A673 (cell line): ENCODE results near the gene CALU. TPM values are rescaled to one million over a fixed set of nuclear protein-coding genes. Genes with fewer than 3 reads are reported as not detected.

ENCODE experiments used
- BruUV-seq: library from RNA; stranded (reverse); fragments of 400-500 nt; replicated peaks from 2 replicates; lab custom pipeline; 2021; lab: Mats Ljungman, UMichigan
- CTCF ChIA-PET: fragments of 300-600 bp; sonication (Branson Sonifier 250); formaldehyde crosslinking; loops from one replicate; lab custom pipeline; 2022; ENCODE audit warnings: antibody characterized with exemption; lab: Charles Lee
- POLR2A ChIA-PET: fragments of 300-600 bp; sonication (Branson Sonifier 250); formaldehyde crosslinking; loops from one replicate; lab custom pipeline; 2022; ENCODE audit warnings: antibody characterized with exemption; ENCODE audit not compliant: low non-redundant PET; lab: Charles Lee
- DNase-seq: peaks from one replicate; pipeline ENCODE4 v3.0.0-alpha.2; 2015; ENCODE audit warnings: low spot score
- H3K27ac ChIP-seq: fragments of 200-600 bp; sonication (generic); 2 replicates; pipeline ENCODE4 v1.5.1; 2016; ENCODE audit warnings: mixed run types, low read depth, mild to moderate bottlenecking, mixed read lengths, antibody characterized with exemption, low read length; ENCODE audit not compliant: poor library complexity, severe bottlenecking
- H3K27me3 ChIP-seq: fragments of 200-600 bp; sonication (generic); replicated peaks from 2 replicates; pipeline ENCODE4 v1.6.1; 2017; ENCODE audit warnings: mixed run types, low read depth, mild to moderate bottlenecking, mixed read lengths, antibody characterized with exemption, low read length; ENCODE audit not compliant: insufficient read depth, poor library complexity
- H3K36me3 ChIP-seq: fragments of 200-600 bp; sonication (generic); 2 replicates; pipeline ENCODE4 v1.6.1; 2016; ENCODE audit warnings: mixed run types, mild to moderate bottlenecking, mixed read lengths, antibody characterized with exemption, low read length; ENCODE audit not compliant: insufficient read depth, poor library complexity, severe bottlenecking
- H3K4me1 ChIP-seq: fragments of 200-600 bp; sonication (generic); 2 replicates; pipeline ENCODE4 v1.6.1; 2017; ENCODE audit warnings: mixed run types, mild to moderate bottlenecking, mixed read lengths, antibody characterized with exemption, low read length; ENCODE audit not compliant: insufficient read depth, poor library complexity, severe bottlenecking
- H3K4me3 ChIP-seq: fragments of 200-600 bp; sonication (generic); 2 replicates; pipeline ENCODE4 v1.5.1; 2016; ENCODE audit warnings: low read depth, mixed run types, mild to moderate bottlenecking, mixed read lengths, low read length; ENCODE audit not compliant: poor library complexity, severe bottlenecking
- H3K9me3 ChIP-seq: fragments of 200-600 bp; sonication (generic); 2 replicates; pipeline ENCODE4 v1.6.1; 2016; ENCODE audit warnings: mixed run types, low read depth, mild to moderate bottlenecking, mixed read lengths, antibody characterized with exemption, low read length; ENCODE audit not compliant: poor library complexity, severe bottlenecking
- CTCF ChIP-seq: fragments of 300-800, 200-600 bp; sonication (generic); conservative IDR thresholded peaks from 2 replicates; pipeline ENCODE4 v1.5.1; 2017; ENCODE audit warnings: low read depth, mild to moderate bottlenecking, antibody characterized with exemption, low read length, moderate library complexity, mixed read lengths
- EZH2 ChIP-seq: fragments of 200-600 bp; sonication (generic); IDR thresholded peaks from 2 replicates; pipeline ENCODE4 v1.6.1; 2017; ENCODE audit warnings: borderline replicate concordance, low read depth, mild to moderate bottlenecking, mixed read lengths, antibody characterized with exemption, low read length; ENCODE audit not compliant: poor library complexity, severe bottlenecking
- intact Hi-C: fragments of 100-400 bp; cut with micrococcal nuclease; formaldehyde crosslinking; loops from one replicate; pipeline ENCODE4 v1.10.0; 2022; ENCODE audit not compliant: unreplicated experiment
- total RNA-seq: library from RNA; stranded (reverse); gene quantifications from 2 replicates; pipeline ENCODE4 v1.2.3, GENCODE V29; 2021

The CALU gene
- total RNA-seq, 1 experiment from 2014 or later = 162 TPM

DNA sequence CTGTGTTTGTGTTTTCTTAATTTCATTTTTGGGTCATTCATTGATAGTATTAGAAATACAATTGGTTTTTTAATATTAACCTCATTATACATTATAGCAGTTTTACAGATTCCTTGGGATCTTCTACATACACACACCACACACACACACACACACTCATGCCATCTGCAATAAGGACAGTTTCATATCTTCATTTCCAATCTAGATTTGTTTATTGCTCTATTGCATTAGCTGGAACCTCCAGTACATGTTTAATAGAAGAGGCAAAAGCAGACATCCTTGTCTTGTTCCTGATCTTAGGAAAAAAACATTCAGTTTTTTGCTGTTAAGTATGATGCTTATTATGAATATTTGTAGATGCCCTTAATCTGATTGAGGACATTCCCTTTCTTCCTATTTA, 17.8 kb upstream of the CALU start:
- Histone ChIP-seq H3K36me3 (no peaks in the 10 kb centered on the region), H3K9me3 (no peaks in the 10 kb centered on the region), H3K27ac (no peak overlapping the region), H3K27me3 (no peaks in the 10 kb centered on the region), H3K4me1 (peaks cover 9% of the 10 kb centered on the region), H3K4me3 (no peak overlapping the region)
- no peak for DNase-seq
- intact Hi-C loops = no loop called here
- TF ChIP-seq CTCF (no peak), EZH2 (no peak)
- CTCF ChIA-PET = no interaction called here
- BruUV-seq = no TSS peak
- POLR2A ChIA-PET = no interaction called here

DNA sequence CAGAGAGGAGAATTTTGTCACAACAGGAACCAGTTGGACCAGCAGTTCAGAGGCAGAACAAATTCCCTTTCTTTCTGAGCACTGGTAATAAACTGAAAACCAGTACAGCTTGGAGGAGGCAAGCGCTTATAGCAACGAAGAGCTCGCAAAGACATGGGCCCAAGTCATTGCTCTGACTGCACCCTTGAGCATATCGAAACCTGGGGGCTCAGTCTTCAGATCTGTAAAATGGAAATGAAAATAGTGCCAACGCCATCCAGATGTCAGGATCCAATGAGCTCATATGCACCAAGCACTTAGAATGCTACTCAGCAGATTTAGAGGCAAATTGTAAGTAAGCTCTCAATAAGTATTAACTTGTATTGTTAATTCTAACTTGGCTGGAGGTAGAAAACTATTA, 14.4 kb upstream of the CALU start:
- H3K36me3 ChIP-seq = no peaks in the 10 kb centered on the region
- no peaks in the 10 kb centered on the region for H3K27me3 ChIP-seq
- H3K4me1 ChIP-seq = peaks cover 14% of the 10 kb centered on the region
- TF ChIP-seq CTCF = no peak
- no peak for TF ChIP-seq EZH2
- CTCF ChIA-PET = no interaction called here
- POLR2A ChIA-PET = no interaction called here
- no peak for DNase-seq
- H3K4me3 ChIP-seq = no peak overlapping the region
- no TSS peak for BruUV-seq
- no peak overlapping the region for H3K27ac ChIP-seq
- no peaks in the 10 kb centered on the region for H3K9me3 ChIP-seq
- intact Hi-C loops = no loop called here

DNA sequence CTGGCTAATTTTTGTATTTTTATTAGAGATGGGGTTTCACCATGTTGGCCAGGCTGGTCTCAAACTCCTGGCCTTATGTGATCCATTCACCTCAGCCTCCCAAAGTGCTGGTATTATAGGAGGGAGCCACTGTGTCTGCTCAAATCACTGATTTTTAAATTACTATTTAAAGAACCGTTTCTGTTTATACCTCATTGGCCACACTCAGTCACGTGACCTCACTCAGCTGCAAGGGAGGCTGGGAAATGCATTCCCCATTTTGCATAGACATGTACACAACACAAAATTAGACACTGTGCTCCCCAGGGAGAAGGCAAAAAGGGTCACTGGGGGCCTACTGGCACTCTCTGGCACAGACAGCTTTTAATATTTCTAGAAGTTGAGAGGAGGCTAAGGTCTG, 13.6 kb upstream of the CALU start:
- peak; percentile 43 for DNase-seq
- no peak for TF ChIP-seq CTCF
- no peak for TF ChIP-seq EZH2
- no peak overlapping the region for H3K4me3 ChIP-seq
- intact Hi-C loops = no loop called here
- ChIA-PET POLR2A (no interaction called here), CTCF (no interaction called here)
- no peaks in the 10 kb centered on the region for H3K9me3 ChIP-seq
- peaks cover 14% of the 10 kb centered on the region for H3K4me1 ChIP-seq
- no TSS peak for BruUV-seq
- H3K36me3 ChIP-seq = no peaks in the 10 kb centered on the region
- no peaks in the 10 kb centered on the region for H3K27me3 ChIP-seq
- H3K27ac ChIP-seq = peak overlapping the region; percentile 76
